IPS-NIHi11 (cell line): ENCODE measurements around the gene SPATS1.
A peak's percentile ranks its signal among the peaks of the same experiment; 100 is the strongest.

ENCODE experiments used
- DNase-seq: peaks from one replicate; pipeline ENCODE4 v3.0.0; 2012; ENCODE audit warnings: mixed read lengths, low spot score

SPATS1 gene

GRCh38 chr6:44342489-44342888 lies at the start of gene SPATS1:
Gene SPATS1, plus strand, starts transcription at chr6:44342650. Its CDS starts 446 bp downstream, at chr6:44343096.
- DNase-seq, result peak; percentile 23

GRCh38 chr6:44292661-44293365 lies 49.6 kb upstream of the SPATS1 start:
- no peak for DNase-seq

- DNase-seq, result no peak
These were observed 47.3 kb upstream of the SPATS1 start for GRCh38 chr6:44294832-44295791.

GRCh38 chr6:44297063-44298038 lies 45.1 kb upstream of the SPATS1 start:
- peak; percentile 87 for DNase-seq

- peak; percentile 52 for DNase-seq
These were observed 44.2 kb upstream of the SPATS1 start for GRCh38 chr6:44298055-44298803.

GRCh38 chr6:44298864-44299263 lies 43.6 kb upstream of the SPATS1 start:
- DNase-seq, result no peak

GRCh38 chr6:44300292-44300823 lies 42.1 kb upstream of the SPATS1 start:
- DNase-seq, result no peak

GRCh38 chr6:44301106-44301505 lies 41.3 kb upstream of the SPATS1 start:
- DNase-seq, result no peak

- DNase-seq, result no peak
These were observed 40.5 kb upstream of the SPATS1 start for GRCh38 chr6:44301782-44302564.

- no peak for DNase-seq
These were observed 39.6 kb upstream of the SPATS1 start for GRCh38 chr6:44302856-44303255.

- no peak for DNase-seq
These were observed 38.6 kb upstream of the SPATS1 start for GRCh38 chr6:44303842-44304241.

GRCh38 chr6:44304282-44305199 lies 37.9 kb upstream of the SPATS1 start:
- peak; percentile 85 for DNase-seq

GRCh38 chr6:44305200-44305725 lies 37.2 kb upstream of the SPATS1 start:
- no peak for DNase-seq

GRCh38 chr6:44306710-44307109 lies 35.7 kb upstream of the SPATS1 start:
- no peak for DNase-seq

GRCh38 chr6:44307217-44307616 lies 35.2 kb upstream of the SPATS1 start:
- no peak for DNase-seq

- no peak for DNase-seq
These were observed 33.4 kb upstream of the SPATS1 start for GRCh38 chr6:44309092-44309491.

- DNase-seq, result no peak
These were observed 32.8 kb upstream of the SPATS1 start for GRCh38 chr6:44309631-44310030.

- no peak for DNase-seq
These were observed 32.2 kb upstream of the SPATS1 start for GRCh38 chr6:44310241-44310640.

- no peak for DNase-seq
These were observed 31.1 kb upstream of the SPATS1 start for GRCh38 chr6:44311304-44311703.
